Stimulated activated CD4-positive, alpha-beta T cell treated with anti-CD3 and anti-CD28 coated beads, TNF-alpha, amount 100 ng/mL, for 24 hours (primary cell): ENCODE data around the gene EEFSEC.

Experiments
- DNase-seq, 3 experiments: peaks; one replicate each; pipeline ENCODE4 v3.0.0-alpha.2; 2020; ENCODE audit warnings: low read depth in 3 of 3

Gene EEFSEC

DNA sequence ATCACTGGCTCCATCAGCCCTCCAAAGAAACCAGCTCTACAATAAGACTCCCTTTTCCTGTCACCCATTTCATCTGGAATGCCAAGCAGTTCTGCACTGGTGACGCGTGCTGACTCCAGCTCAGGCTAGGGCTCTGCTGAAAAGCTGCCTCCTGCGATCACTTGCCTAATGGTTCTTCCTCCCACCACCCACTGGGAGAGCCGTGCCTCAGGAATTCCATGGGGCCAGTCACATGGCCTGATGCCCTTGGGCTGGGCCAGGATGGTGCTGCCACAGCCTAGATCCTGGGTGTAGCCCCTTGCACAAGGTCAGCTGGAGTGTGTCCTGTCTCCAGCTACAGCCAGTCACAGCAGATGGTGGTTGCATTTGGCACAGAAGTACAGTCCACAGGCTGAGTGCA lies 214.5 kb downstream of the EEFSEC start:
- no peak for DNase-seq

DNA sequence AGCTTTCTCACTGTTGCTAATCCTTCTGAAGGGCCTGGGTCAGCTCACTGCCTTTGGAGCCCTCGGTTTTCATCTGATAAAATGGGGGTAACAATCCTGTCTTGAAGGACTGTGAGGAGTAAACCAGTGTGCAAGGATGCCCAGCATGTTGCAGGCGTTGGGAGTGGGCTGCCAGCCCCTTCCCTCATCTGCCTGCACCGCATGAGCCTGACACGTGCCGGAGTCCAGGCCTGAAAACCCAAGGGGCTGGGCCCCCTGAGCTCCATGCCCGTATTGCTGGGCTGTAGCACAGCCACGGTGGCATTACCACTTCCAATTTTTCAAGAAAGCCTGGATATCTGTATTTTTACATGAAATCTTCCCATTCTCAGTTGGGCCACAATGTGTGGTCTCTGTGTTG lies 215.3 kb downstream of the EEFSEC start:
- DNase-seq = no peak

DNA sequence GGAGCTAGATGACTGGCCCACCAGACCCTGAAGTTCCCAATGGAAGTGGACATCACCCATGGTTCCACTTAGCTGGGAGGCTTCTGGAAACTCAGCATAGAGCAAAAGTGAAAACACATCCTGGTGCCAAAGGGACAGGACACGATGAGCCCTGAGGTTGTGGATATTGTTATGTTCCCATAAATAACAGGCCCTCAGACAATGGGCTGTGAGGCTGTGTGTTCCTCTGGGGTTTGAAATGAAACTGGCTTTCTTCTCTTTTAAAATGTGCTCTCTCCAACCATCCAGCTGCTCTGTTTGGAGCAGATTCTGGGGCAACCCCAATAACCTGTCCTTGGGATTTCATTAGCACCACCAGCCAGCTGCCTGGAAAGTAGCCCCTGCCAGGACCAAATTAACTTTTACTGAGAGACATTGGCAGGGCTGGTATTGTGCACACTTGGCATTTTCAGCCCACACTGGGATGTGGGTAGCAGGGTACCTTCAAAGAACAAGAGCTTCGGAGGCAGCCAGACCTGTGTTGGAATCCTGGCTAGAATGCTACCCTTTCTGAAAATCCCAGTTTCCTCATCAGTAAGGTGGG lies 215.9 kb downstream of the EEFSEC start:
- no peak for DNase-seq

DNA sequence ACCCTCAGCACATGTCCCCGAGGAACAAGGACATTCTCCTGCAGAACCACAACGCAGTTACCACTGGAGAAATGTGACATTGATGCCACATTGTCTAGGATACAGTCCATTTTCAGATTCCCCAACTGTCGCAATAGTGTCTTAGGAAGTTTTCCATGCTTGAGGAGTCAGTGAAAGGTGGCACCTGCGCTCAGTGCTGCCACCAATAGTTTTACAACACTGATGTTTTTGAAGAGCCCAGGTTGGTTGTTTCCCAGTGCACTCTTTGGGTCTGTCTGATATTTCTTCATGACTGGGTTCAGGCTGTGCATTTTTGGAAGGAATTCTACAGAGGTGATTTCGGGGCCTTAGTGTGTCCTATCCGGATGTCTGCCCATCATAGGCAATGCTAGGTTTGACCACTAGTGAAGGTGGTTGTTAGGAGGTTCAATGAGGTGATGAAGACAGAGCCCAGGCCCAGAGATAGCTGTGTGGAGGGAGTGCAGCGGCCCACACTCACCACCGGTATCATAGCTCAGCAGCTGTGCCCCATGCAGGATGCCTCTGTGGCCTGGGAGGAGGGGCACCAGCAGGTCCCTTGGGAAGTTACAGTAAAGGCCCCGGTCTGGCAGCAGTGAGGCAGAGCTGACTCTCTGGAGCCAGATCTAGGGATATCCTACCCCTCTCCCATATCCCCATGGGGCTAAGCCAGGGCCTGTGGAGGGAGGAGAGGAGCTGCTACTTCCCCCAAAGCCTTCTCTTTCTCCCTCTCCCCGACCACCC lies 216.8 kb downstream of the EEFSEC start:
- no peak for DNase-seq

DNA sequence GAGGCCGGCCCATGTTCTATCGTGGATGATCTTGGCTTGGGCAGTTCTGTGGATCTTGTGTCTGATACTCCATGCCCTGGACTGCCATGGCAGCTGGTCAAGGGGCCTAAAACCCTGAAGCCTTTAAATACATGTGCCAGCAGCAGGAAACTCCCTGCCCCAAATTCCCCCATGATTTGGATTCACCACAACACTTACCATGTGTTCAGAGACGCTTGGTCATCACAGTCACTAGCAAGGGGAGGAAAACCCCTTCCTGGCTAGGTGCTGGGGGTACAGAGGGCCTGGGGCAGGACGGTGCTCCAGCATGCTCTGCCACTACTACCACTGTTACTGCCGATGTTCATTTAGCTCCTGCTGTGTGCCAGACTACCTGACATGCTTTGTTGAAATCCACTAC lies 219.0 kb downstream of the EEFSEC start:
- no peak for DNase-seq

DNA sequence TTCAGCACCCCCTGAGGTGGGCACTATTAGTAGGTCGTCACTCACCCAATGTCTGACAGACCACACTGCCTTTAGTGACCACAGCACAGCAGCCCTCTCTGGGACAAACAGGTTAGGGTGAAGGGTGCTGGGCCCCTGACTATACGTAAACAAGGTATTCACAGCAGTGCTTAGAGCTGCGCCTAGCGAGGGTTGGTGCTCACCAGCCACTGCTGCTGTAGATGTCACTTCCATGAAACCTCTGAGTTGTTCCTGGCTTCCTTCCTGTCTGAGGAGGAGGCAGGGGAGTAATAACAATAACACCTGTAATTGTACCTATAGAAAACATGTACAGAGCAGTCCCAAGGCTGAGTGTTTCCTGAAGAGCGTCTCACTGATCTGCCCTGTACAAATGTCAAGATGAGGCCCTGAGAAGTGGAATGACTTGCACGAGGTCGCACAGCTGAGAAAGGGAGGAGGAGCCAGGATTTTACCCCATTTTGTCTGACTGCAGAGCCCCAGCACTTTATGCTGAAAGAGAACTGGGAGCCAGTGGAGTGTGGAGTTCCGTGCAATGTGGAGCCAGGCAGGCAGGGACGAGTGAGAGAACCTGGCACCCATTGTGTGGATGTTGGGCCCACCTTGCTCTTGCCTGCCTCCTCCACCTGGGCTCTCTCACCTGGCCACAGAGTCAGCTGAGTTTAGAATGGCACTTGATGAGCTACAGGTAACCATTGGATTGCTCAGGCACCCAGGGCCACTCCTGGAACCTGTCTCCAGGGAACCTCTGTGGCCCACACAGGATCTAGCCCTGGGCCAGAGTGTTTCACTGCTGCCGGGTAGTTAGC lies 219.6 kb downstream of the EEFSEC start:
- no peak for DNase-seq

DNA sequence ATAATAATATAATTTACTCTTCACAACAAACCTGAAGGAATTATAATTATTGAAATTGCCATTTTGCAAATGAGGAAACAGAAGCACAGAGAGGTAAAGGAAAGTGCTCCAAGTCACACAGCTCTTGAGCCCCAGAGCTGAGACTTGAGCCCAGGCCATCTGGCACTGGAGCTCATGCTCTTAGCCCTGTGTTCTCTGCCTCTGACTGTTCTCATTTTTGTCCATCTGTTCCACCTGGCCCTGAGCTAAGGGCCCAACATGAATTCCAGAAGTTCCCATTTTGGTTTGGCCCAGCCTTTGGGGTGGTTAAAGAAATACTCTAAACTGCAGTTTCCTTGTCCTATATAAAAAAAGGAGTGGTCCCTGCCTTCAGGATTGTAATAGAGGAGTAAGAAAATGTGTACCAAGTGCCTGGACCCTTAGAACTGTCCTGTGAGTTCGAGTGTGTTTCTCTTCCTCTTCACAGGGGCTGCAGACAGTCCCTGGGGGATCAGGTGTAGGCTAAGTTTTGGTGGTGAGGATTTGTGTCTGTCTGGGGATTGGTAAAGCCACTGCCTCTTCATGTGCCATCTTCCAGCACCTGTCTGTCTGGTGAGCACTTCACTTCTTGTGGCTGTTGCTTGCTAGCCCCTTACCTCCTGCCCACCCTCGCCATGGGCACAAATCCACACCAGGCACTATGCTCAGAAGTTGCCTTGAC lies 221.6 kb downstream of the EEFSEC start:
- DNase-seq = no peak

DNA sequence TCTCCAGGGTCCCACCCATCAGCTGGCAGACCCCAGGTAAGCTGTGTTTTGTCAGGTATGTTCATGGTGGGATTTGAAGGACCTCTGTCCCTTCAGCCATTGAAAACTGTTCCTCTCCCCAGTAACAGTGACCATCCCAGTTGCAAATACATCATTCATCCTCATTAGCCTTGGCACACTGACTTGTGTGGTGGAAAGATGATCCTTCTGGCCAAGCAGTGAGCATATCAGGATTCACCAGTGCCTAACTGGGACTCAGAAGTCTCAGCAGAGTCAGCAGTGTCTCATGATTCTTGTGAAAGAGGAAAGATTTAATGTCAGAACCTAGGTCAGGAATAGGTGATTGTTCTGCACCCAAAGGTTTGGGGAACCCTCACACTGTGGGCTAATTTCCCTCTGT lies 223.2 kb downstream of the EEFSEC start:
- no peak for DNase-seq

DNA sequence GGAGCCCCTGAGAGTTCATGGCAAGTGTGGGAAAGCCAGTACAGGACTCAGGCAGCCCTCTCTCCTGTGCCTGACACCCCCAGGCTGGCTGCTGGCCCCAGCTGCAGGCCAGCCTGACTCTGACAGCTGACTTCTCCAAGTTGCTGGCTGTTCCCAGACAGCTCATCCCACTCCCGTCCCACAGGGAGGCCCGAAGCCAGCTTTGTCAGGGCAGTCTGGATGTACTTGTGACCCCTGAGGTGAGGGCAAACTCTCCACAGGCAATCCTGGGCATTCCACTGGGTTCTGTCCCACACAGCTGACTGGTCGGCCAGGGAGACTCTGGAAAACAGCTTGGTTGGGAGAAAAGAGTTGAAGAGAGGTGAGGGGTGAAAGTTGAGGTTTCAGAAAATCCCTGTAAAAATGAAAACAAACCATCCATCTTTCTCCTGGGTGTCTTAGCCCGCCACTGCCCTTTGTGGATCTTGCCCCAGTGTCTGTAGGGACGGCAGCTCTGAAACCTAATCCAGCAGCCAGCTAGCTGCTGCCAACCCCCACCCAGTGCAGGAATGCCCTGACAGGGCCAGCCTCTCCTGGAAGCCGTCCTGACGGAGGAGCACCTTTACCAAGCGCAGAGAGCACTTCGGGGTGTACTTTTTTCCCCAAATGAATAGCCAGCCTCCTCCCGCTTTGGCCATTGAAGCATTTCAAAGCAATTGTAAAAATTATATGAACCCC lies 225.5 kb downstream of the EEFSEC start:
- DNase-seq = no peak

DNA sequence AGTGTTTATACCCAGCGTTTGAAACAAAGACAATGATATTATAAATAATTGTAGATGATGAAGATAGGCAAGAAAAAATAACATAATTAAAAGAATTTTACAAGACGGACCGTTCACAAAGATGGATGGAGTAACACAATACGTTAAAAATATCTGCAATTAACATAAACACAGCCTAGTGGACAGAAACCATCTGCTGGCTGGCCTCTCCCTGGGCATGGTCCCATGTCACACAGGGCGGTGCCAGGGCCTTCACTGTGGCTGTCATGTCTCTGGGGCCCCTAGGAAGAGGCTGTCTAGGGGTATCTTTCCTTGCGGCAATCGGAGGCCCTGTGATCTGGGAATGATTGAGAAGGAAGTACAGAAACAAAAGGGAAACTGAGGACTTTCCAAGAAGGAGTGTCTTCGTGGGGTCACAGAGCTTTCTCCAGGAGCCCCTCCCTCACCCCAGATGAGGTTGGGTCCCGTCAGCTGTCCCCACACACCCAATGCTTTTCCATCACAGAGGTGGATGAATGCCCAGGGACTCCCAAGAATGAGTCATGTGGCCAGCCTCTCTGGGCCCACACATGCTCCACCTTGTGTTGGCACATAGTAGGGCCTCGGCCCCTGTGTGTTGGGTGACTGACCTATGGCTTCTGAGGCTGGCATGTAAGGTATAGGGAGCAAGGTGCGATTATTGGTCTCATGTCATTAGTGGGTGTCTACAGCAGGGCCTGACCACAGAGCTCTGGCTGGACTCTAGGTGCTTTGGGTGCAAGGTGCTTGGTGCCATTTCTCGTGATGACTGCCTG lies 226.3 kb downstream of the EEFSEC start:
- DNase-seq = no peak

DNA sequence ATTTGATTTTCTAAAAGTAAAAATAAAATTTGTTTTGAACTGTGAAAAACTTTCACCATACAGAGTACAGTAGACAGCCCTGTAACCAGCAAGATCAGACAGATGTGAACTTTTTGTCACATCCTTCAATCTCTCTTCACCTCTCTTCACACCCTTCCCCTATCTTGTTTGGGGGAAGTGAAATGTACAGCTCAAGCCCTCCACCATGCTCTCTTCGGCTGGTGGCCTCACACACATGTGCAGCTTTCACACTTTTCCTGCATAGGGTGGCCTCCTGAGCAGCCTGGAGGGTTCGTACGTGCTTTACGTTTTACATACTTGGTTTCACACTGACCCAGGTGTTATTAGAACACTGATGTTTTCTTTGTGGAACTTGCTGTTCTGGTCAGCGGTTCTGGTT lies 227.0 kb downstream of the EEFSEC start:
- DNase-seq = no peak

DNA sequence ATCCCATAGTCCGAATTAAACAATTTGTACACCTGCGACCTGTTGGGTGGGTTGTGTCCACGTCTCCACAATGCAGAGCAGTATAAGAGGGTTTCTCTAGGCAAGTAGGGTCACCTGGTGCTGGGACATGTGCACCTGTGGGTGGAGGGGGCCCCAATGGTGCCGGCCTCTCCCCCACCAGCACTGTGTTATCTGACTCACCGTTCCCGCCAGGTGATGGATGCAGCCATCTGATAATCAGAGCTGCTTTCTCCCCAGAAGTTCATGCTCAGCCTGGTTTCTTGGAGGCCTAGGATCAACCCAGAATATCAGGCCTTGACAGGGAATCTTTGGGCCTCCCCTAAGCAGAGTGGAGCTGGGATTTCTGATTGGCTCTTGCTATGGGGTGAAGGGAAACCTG lies 227.4 kb downstream of the EEFSEC start:
- DNase-seq = no peak

DNA sequence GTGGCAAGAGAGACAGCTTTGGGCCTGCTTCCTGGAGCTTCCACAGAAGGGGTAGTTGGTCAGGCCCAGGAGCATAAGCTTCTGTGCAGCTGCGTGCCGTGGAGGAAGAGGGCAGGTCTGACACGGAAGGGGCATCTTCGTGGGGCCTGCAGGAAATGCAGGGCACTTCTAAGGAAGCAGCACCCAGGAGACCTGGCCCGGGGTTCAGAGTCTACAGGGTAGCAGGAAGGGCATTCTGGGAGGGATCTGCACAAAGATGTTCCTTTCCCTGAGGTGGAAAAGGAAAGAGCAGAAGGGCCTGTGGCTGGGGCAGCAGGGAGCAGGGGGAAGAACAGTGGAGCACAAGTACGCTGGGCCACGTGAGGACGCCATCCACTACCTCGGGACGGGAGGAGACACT lies 228.3 kb downstream of the EEFSEC start:
- DNase-seq = no peak

DNA sequence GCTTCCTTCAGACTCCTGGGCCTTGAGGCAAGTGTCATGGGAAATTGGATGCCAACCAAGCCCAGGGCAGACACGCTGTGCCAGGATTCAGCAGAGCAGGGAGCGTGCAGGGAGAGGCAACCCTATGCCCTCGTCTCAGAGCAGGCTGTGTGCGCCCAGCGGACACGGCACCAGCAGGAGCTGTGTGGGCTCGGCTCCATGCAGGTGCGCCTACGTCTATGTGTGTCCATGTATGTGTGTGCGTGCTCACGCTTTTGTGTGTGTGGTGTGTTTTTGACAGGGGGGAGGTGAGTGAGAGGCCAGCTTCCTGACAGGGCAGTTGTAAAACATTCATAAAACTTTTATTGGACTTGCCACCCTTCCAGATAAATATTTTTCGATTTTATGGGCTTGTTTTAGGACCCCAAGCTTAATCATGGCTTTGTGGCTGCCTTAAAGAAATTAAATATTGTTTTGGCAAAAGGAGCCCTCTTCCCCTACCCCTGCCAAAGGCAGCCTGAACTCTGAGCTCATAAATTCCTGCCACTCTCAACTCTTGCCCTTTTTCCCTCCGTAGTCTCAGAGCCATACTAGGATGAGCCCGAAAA lies 229.0 kb downstream of the EEFSEC start:
- DNase-seq = no peak

DNA sequence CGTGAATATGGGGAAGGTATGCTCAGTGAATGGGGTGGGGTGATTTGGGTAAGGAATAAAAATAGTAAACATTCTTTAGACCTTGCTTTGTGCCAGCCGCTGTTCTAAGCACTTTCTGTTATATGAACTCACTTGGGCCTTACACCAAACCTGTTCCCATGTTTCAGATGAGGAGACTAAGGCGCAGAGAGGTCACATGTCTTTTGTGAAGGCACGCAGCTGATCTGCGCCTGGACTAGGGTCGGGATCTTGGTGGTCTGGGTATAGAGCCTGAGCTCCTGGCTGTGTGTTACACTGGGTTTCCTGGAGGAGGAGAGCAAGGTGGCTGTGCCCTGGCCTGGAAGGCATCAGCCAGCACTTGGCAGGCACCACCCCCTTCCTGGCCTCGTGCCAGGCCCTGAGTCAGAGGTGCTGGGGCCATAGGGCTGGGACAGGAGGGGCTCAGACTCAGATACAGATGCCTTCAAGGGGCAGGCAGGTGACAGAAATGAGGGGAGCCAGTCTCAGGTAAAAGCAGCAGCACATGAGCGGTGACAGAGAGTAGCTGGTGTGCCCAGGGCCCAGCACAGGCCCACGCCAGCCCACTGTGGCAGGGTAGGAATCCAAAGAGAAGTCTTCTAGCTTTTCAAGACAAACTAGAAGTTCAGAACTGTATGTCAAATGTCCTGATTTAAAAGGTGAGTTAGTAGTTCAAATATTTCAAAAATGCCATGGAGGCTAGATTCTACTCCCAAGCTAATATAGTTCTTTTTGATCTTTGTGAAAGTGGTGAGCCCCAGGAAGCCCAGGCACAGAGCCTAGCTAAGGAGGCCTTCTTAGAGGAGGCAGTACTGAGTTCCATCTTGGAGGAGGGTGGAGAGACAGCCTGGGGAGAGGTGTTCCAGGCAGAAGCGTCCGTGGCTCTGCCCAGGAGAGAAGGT lies 230.3 kb downstream of the EEFSEC start:
- peak in 1 of 3 experiments; percentile 35 for DNase-seq

DNA sequence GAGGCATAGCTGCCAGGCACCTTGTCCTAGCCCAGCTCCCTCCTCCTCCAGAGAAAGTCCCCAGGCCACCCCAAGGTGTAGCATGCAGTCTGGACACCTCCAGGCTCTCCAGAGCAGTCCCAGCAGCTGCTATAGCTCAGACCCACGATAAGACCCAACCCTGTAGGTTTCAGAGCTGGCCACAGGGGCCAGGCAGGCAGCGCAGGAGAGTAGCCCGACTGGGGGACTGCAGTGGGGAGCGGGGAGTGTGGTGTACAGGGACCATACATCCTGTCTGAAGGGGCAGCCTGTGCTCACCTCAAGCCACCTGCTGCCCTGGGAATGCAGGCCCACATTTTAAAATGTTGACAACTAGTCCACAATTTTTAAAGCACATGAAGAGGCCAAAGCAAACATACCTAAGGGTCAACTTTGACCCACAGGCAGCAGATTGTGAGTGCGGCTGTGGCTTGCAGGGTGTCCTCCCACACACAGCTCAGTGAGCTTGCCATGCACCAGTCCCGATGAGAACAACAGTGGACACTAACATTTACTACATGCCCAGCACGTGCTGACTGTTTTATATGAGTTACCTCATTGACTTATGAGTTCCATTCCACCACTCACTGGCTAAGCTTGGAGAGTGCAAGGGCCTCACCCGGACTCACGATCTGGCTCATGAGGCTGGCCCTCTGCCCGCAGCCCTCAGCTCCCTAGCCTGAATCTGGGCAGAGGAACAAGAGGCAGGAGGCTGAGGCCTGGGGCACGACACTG lies 232.0 kb downstream of the EEFSEC start:
- no peak for DNase-seq

DNA sequence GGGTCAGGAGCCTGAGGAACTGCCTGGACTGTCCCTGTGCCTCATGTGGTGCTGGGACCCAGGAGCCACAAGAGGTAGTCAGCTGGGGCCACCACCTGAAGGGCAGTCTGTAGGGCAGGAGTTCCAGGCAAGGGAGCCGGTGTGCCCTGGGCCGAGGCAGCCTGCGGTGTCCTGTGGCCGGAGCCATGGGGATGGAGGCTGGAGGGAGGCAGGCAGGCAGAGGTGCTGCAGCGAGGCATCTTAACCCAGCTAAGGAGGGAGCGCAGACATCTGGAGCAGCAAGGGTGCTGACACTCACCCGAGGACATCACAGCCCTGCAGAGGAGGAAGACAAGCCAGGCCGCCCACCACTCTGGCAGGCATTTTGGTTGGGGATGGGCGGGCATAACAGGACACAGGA lies 235.7 kb downstream of the EEFSEC start:
- DNase-seq = no peak

DNA sequence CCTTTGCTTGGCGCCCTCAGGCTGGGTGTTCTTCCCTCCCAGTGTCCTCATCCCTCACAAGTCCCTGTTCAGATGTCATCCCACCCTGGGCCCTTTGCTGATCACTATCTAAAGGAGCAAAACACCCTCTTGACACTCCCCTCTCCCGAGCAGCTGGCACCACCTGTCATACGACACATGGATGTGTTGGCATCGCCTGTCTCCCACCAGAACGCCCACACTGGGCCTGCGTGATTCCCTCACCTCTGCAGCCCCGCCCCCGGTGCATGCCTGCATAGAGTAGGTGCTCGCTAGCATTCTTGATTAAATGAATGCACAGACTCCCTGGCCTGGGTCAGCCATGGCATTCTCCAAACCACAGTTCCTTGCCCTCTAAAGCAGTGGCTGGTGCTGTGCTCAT lies 237.6 kb downstream of the EEFSEC start:
- DNase-seq = no peak

DNA sequence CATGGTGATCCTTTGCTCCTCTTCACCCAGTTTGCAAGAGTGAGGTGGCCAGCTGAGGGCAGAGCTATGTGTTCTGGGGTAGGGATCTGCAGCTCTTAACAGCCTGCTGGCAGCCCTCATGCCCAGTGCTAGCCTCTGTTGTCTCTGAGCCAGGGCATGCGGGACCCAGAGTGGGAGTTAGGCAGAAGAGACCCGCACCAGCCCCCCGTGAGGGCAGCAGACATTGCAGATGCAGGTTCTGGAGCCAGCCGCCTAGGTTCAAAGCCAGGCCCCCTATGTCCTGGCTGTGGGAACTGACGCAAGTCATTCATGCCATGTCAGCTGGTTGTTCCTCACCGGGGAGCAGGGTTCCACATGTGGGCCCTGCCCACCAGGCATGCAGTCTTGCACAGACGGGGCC lies 238.7 kb downstream of the EEFSEC start:
- DNase-seq = no peak
